Stimulated activated CD4-positive, alpha-beta T cell treated with anti-CD3 and anti-CD28 coated beads, Interleukin-1b, Interleukin-23, amount 100 ng/mL, for 4 hours (primary cell): ENCODE data around the gene YBX3.
A peak's percentile ranks its signal among the peaks of the same experiment; 100 is the strongest.
"Not testable (repeated sequence)": the region's sequence is repeated elsewhere in the genome, so short reads cannot be mapped to it uniquely, and the experiment has no call there.

Experiments
- DNase-seq, 2 donors: peaks; one replicate each; pipeline ENCODE4 v3.0.0-alpha.2; 2020; ENCODE audit warnings: low read depth in 2 of 2

The YBX3 gene

GRCh38 chr12:10722905-10723746, at the start of gene YBX3:
Gene YBX3 (minus strand): TSS chr12:10723323. CDS start chr12:10723111, 212 bp downstream.
- peak in 1 of 2 donors; percentile 37 for DNase-seq

DNA sequence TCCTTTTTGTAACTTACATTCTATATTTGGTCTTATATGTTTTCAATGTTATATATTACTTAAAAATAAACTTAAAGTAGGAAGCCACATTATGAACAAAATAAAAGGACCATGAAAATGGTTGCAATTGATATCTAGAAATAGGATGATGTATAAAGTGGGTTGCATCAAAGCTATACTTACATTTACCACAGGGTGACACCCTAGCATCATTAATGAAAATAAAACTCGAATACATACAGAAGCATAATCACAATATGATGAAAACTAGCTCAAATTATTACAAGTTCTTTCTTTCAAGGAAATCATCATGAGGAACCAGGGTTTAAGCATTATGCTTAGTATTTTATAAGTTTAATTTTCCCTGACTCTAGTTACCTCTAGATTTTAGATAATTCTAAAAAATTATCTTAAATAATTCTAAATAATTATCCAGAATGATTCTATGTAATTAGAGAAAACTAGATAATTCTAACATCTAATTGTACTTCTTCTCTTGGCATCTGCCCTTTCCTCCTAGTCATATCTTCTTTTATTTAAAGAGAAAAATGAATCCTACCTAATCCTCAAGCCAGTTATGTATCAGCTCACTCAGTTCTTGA, 48.1 kb upstream of the YBX3 start:
- no peak for DNase-seq

DNA sequence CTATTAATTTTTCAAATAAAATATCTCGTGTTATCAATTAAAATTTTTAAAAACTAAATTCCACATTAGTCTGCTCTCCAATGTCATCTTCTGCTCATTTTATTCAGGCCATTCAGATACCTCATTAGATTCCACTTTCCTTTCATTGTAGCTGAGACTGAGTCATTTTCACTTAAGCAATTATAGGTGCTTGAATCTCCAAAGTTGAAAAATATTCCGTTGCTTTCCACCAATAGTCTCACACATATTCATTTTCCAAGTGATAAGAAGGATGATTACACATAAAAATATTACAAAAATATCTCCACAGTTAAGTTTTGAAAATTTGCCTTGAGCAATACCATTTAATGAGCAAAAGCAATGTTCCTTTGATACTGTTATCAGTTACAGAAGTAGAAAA, 36.5 kb upstream of the YBX3 start:
- no peak for DNase-seq

- DNase-seq: no peak
Observed at GRCh38 chr12:10756194-10756593, 33.1 kb upstream of the YBX3 start.

DNA sequence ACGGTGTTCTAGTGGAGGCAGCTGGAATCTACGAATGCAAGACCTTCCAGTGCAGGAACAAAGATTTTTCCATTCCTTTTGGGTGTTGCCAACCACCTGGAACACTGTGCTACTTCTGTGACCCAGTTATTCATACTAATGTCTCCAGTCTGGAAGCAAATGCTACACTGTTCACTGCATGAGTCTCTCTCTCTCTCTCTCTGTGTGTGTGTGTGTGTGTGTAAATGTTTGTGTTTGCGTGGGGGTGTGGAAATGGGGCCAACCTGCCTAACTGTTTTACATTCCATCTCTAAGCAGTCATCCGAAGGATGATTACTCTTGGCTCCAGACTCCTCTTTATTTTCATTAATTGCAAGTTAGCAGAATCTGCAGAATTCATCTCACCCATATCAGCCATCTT, 29.9 kb upstream of the YBX3 start:
- DNase-seq: no peak

DNA sequence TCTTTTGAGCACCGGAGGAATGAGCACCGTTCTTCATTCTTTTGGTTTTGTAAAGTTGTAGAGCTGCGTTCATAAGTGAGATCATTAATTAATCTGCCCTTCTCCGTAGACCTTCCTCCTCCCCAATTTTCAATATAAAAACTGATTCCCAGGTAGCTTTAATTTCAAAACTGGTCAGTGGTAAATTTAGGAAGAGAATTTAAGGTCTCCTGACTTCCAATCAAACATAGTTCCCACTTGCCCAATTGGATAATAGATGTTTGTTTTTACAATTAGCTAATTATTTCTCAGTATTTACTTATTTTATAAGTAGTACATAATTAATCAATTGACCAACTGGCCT, 27.2 kb upstream of the YBX3 start:
- DNase-seq: no peak

DNA sequence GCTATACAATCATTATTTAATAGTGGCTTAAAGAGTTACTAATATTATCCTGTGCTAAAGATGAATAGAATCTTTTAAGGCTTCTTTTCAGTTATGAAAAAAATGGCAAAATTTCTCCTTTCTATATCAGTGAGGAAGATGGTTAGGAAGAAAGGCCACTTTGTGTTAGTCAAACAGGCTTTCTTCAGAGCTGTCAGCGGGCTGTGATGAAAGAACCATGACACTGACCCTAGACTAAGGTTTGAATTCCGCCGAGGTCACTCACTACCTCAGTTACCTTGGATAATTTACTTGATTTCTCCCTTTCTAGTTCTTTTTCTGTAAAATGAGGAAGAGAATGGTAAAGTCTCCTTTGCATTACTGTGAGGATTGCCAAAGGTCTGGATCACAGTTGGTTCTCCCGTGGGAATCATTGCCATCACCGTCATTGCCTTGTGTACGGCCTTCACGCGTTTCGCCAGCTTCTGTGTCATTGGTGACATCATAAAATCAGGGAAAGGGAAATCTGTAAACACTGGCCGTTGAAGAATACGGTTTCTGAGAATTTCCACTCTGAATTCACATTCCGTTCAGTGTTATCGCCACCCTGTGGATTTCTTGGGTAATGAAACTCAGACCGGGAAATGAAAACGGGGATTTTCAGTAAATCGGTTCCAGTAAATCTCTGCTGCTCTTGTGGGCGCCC, 26.7 kb upstream of the YBX3 start:
- peak; percentile 36 to 62 for DNase-seq

DNA sequence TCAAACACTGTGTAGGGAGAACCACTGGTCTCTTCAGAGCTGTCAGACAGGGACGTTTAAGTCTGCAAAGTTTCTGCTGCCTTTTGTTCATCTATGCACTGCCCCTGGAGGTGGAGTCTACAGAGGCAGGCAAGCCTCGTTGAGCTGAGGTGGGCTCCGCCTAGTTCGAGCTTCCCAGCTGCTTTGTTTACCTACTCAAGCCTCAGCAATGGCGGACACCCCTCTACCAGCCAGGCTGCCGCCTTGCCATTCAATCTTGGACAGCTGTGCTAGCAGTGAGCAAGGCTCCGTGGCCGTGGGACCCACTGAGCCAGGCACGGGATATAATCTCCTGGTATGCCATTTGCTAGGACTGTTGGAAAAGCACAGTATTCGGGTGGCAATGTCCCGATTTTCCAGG, 24.6 kb upstream of the YBX3 start:
- DNase-seq: no peak

- DNase-seq: not testable (repeated sequence)
Observed at GRCh38 chr12:10743420-10743819, 20.3 kb upstream of the YBX3 start.

DNA sequence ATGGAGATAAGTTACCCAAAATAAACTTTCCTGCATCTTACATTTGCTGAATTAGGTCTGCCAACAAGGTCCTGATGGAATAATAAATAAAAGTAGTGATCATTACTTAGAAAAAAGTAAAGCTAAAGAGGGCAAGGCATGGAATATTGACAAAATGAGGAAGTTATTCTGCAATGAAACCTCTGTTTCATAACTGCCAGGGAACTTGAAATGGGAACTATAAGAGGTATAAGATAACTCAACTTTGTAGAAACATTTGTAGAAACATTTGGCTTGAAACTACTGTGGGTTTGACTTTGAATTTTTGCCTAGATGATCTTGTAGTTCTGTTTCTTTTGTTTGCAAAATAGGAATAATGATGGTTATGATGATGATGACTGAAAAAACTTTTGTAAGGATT, 18.7 kb upstream of the YBX3 start:
- no peak for DNase-seq

DNA sequence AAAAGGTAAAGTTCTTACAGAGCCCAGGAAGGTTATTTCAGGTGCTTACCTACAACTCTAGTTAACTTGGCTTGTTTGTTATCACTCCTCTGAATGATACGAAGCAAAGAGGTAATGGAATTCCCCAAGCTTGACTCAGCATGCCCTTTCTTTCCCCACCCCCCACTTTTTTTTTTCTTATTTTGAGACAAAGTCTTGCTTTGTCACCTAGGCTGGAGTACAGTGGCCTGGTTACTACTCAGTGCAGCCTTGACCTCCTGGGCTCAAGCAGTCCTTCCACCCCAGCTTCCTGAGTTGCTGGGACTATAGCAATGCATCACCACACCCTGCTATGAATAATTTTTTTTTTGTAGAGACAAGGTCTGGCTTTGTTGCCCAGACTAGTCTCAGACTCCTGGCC, 17.1 kb upstream of the YBX3 start:
- no peak for DNase-seq

DNA sequence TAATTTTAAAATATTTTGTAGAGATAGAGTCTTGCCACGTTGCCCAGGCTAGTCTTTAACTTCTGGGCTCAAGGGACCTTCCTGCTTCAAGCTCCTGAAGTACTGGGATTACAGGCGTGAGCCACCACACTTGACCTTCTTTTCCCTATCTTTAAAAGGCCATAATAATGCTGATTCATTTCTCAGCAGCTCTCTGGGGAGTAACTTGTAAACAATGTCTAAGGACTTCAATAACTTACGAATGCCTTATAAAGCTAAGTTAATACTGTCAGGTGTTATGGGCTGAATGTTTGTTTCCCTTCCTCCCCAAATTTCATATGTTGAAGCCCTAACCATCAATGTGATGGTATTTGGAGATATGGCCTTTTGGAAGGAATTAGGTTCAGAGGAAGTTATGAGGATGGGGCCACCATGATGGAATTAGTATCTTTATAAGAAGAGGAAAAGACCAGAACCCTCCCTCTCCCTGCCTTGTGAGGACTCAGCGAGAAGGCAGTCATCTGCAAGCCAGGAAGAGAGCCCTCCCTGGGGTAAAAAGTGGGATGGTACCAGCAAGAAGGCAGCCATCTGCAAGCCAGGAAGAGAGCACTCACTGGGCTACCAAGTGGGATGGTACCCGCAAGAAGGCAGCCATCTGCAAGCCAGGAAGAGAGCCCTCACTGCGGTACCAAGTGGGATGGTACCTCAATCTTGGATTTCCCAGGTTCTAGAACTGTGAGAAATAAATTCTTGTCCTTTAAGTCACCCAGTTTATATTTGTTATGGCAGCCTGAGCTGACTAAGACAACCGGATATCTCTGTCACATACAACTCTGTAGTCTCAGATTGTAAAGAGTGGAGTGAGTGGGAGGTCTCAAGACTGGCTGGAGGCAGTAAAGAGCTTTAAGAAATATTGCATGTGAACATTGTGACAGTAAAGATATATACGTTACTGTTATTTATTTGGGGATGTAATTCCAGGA, 16.3 kb upstream of the YBX3 start:
- DNase-seq: no peak

- no peak for DNase-seq
Observed at GRCh38 chr12:10737249-10737648, 14.1 kb upstream of the YBX3 start.

DNA sequence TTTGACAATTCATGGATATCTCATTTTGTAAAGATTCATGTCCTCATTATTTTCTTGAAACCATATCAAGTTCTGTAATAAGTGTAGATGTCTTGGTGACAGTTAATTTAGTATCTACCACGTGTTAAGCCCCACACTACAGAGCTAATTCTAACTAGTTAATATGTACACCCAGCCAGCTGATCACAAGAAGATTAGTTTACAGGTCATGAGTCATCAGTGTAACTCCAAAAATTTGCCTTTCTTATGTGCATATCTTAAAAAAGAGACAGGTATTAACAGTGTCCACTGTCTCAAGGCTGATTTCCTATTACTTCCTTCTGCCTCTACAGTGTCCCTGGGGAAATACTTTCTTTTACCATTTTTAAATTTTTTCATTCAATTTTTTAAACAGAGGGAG, 13.3 kb upstream of the YBX3 start:
- no peak for DNase-seq

- no peak for DNase-seq
Observed at GRCh38 chr12:10735428-10735827, 12.3 kb upstream of the YBX3 start.

GRCh38 chr12:10732549-10732948, 9.4 kb upstream of the YBX3 start:
- no peak for DNase-seq

DNA sequence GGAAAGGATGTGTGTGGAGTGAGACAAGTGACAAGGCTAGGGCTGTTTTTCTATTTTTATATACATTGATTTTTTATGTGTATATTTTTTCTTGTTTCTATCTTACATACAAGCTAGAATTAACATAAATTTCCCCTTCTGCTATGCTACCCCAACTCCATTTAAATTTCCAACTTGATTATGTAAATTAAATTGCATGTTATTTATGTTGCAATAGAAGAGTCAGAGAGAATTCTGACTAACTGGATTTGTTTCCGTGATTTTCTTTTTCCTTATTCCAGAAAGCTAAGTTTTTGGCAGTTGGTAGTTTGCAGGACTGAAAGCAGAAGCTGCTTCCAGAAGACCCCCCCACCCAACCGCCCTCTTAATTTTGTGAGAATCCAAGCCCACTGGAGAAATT, 8.9 kb upstream of the YBX3 start:
- DNase-seq: no peak

- no peak for DNase-seq
Observed at GRCh38 chr12:10730559-10730958, 7.4 kb upstream of the YBX3 start.

DNA sequence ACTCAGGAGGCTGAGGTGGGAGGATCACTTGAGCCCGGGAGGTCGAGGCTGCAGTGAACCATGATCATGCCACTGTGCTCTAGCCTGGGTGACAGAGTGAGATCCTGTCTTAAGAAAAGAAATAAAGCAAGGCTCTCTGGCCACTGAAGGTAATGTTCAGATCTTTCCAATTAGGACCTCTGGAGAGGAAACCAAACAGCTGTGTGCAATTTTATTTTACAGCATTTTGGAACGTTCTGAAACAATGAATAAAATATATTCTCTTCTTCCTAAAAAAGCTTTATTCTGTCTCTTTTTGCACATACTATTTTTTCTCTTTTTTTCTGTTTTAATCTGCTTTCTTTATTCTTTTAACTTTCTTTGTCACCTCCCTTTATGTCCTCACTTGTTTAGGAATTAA, 5.0 kb upstream of the YBX3 start:
- DNase-seq: no peak

- DNase-seq: no peak
Observed at GRCh38 chr12:10726945-10727344, 3.8 kb upstream of the YBX3 start.

- DNase-seq: no peak
Observed at GRCh38 chr12:10725003-10725402, 1.9 kb upstream of the YBX3 start.

DNA sequence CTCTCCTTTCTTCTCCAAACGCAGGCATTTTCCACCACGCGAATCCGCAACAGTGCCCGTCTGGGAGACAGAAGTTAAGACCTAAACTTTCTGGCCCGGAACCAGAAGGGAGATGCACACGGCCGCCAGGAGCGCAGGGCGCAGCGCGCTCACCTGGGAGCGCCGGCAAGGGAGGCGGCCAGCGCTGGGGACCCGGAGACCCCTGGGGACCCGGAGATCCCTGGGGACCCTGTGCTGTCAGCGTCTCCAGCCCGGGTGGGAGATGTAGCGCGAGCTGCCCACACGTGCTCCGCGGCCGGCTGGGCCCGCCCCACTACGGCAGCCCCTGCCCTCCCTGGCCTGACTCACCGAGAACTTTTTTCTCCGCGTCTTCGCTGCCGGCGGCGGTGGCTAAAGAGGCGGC, 620 bp downstream of the YBX3 start:
- DNase-seq: peak in 1 of 2 donors; percentile 47
